ENCODE data around the gene GSTA2. TPM values are rescaled to one million over a fixed set of nuclear protein-coding genes. Genes with fewer than 3 reads are reported as not detected.
"Not testable (repeated sequence)": the region's sequence is repeated elsewhere in the genome, so short reads cannot be mapped to it uniquely, and the experiment has no call there.

The GSTA2 gene
- polyA plus RNA-seq (2012; ENCODE audit: low read depth, missing spikeins), result not detected

- not testable (repeated sequence) for FAIRE-seq; DNase-seq (ENCODE audit: insufficient read length, low spot score)
These were observed at the start of gene GSTA2 for GRCh38 chr6:52763322-52763916. Gene GSTA2 (minus strand): TSS chr6:52763475. CDS start chr6:52757947, 5,528 bp downstream.

- not testable (repeated sequence) for DNase-seq (ENCODE audit: insufficient read length, low spot score); FAIRE-seq
These were observed 46.5 kb upstream of the GSTA2 start for GRCh38 chr6:52809777-52810176.

- FAIRE-seq (no peak), DNase-seq (ENCODE audit: insufficient read length, low spot score) (no peak)
- TF ChIP-seq SPI1 (IDR thresholded peaks at IDR 0.05; ENCODE audit: low read depth, low read length) (no peak), TAF1 (IDR thresholded peaks at IDR 0.05; ENCODE audit: low read depth, low read length) (no peak)
These were observed 45.4 kb upstream of the GSTA2 start for GRCh38 chr6:52808660-52809059.

DNA sequence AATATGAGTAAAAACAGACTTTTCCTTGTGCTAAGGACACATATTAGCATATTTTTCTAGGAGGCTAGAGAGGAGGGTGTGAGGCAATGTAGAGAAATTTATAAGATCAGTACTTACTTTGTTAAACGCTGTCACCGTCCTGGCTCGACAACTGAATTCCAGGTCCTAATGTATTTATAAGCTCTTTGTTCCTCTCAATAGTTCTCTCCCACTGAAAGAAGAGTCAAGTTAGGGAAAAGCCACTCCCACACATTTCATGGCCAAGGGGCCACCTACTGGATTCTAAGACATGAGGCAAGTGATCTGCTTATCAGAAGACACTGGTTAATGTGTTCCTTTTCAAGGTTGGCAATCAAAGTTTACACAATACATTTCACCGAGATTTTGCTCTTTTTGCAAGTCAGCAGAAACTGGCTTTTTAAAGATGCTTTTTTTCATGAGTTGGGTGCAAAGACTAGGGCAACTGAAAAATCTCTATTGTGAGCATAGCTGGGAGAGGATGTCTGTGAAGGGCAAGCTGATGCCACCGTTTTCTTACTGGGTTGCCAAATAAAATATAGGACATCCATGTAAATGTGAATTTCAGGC, 40.5 kb upstream of the GSTA2 start, which contains the start of gene GSTA1:
TSS of gene GSTA1 (minus strand) at position 149 of the 588 bp plus-strand sequence. CDS start 4,549 bp downstream, outside the sequence.
- not testable (repeated sequence) for DNase-seq (ENCODE audit: insufficient read length, low spot score); FAIRE-seq

DNA sequence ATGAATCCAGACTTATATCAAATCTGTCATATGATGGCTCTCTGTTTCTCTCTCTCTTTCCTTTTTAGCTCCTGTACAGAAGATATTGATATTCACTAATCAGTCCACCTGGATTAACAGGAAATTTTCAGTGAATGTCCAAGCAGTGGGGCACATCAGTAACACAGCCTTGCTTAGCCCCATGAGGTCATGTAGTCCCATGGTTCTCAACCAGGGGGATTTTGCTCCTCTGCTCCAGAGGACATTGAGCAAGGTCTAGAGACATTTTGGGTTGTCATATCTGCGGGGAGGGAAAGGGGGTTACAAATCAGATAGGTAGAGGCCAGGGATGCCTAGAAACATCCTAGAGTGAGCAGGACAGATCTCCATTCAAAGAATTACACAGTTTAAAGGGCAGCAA, 39.5 kb upstream of the GSTA2 start:
- no peak for DNase-seq (ENCODE audit: insufficient read length, low spot score)
- FAIRE-seq, result no peak
- TF ChIP-seq TAF1 (IDR thresholded peaks at IDR 0.05; ENCODE audit: low read depth, low read length) (no peak), POLR2A (IDR thresholded peaks at IDR 0.05; ENCODE audit: low read depth, low read length) (no peak), PAX5 (IDR thresholded peaks at IDR 0.05; ENCODE audit: insufficient read depth, low read length, severe bottlenecking) (no peak)

GRCh38 chr6:52801188-52801841, 38.0 kb upstream of the GSTA2 start:
- TF ChIP-seq POLR2A (IDR thresholded peaks at IDR 0.05; ENCODE audit: low read depth, low read length) (no peak), SPI1 (IDR thresholded peaks at IDR 0.05; ENCODE audit: low read depth, low read length) (no peak), POLR2AphosphoS5 (IDR thresholded peaks at IDR 0.05; ENCODE audit: low read depth, low read length) (no peak), TAF1 (IDR thresholded peaks at IDR 0.05; ENCODE audit: low read depth, low read length) (no peak), PAX5 (IDR thresholded peaks at IDR 0.05; ENCODE audit: insufficient read depth, low read length, severe bottlenecking) (no peak), POU2F2 (IDR thresholded peaks at IDR 0.05; ENCODE audit: low read depth, low read length) (no peak)
- no peak for FAIRE-seq
- no peak for DNase-seq (ENCODE audit: insufficient read length, low spot score)

- FAIRE-seq, result not testable (repeated sequence)
These were observed 36.0 kb upstream of the GSTA2 start for GRCh38 chr6:52799272-52799671.

DNA sequence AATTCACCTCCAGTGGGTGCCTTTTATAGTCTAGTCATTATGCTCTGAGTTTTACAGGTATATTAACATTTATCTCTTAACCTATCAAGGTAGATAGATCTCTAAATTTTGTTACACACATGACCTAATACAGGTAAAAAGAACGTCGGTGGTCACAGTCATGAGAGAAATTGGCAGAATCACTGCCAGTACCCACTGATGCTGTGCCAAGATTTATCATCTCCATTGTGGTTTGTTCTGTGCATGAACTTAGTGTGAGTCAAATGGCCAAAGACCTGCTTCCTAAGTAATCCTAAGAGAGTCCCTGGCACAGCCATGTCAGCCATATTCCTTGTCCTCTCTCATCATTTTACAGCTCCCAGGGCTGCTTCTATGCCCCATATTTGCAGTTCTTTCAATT, 31.1 kb upstream of the GSTA2 start:
- FAIRE-seq; DNase-seq (ENCODE audit: insufficient read length, low spot score): not testable (repeated sequence)

More at GRCh38 chr6:52799272-52799671, 36.0 kb upstream of the GSTA2 start:
- DNase-seq (ENCODE audit: insufficient read length, low spot score), result not testable (repeated sequence)

DNA sequence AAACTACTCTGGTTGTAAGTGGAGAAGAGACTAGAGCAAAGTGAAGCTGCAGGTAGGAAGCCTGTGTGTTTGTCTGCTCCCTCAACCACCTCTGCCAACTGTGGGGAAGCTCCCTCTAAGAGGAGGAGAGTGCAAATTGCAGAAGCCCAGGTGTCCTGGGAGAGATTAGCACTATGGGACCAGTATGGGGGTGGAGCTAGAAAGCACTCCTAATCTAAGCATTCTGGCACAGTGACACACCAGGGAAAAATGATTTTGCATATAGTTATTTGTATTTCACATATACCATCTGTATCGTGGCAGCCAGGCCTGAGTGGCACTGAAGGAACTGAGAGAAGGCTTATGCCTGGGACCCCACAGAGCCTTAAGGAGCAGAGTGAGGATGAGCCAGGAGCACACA, 27.6 kb upstream of the GSTA2 start:
- FAIRE-seq (no peak), DNase-seq (ENCODE audit: insufficient read length, low spot score) (no peak)
- TF ChIP-seq PAX5 (IDR thresholded peaks at IDR 0.05; ENCODE audit: insufficient read depth, low read length, severe bottlenecking) (no peak), POLR2AphosphoS5 (IDR thresholded peaks at IDR 0.05; ENCODE audit: low read depth, low read length) (no peak), POU2F2 (IDR thresholded peaks at IDR 0.05; ENCODE audit: low read depth, low read length) (no peak), SPI1 (IDR thresholded peaks at IDR 0.05; ENCODE audit: low read depth, low read length) (no peak), POLR2A (IDR thresholded peaks at IDR 0.05; ENCODE audit: low read depth, low read length) (no peak), TAF1 (IDR thresholded peaks at IDR 0.05; ENCODE audit: low read depth, low read length) (no peak)

DNA sequence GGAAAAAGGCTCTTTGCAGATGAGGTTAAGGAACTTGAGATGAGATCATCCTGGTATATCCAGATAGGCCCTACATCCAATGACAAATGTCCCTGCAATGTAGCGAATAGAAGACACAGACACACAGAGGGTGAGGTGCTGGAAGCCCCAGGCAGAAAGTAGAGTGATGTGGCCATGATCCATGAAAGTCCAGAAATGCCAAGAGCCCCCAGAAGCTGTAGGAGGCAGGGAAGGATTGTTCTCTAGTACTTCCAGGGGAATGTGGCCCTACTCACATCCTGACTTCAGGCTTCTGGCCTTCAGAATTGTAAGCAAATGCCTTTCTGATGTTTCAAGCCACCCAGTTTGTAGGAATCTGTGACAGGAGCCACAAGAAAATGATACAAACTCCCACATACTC, 26.4 kb upstream of the GSTA2 start:
- not testable (repeated sequence) for FAIRE-seq; DNase-seq (ENCODE audit: insufficient read length, low spot score)

DNA sequence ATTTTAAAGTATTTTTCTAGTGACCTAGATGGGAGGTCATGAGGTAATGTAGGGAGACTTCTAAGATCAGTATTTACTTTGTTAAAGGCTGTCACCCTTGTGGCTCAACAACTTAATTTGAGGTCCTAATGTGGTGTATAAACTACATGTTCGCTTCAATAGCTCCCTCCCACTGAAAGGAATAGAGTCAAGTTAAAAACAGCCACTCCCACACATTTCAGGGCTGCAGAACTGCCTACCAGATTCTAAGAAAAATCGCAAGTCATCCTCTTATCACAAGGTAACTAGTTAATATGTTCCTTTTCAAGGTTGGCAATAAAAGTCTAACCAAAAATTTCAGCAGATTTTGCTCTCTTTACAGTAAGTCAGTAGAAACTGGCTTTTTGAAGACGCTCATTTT, 25.2 kb upstream of the GSTA2 start:
- DNase-seq (ENCODE audit: insufficient read length, low spot score), result no peak
- no peak for FAIRE-seq
- TF ChIP-seq SPI1 (IDR thresholded peaks at IDR 0.05; ENCODE audit: low read depth, low read length) (no peak), POU2F2 (IDR thresholded peaks at IDR 0.05; ENCODE audit: low read depth, low read length) (no peak), PAX5 (IDR thresholded peaks at IDR 0.05; ENCODE audit: insufficient read depth, low read length, severe bottlenecking) (no peak), POLR2AphosphoS5 (IDR thresholded peaks at IDR 0.05; ENCODE audit: low read depth, low read length) (no peak)

GRCh38 chr6:52787917-52788316, 24.6 kb upstream of the GSTA2 start:
- DNase-seq (ENCODE audit: insufficient read length, low spot score) (no peak), FAIRE-seq (no peak)
- no peak for TF ChIP-seq POU2F2 (IDR thresholded peaks at IDR 0.05; ENCODE audit: low read depth, low read length)
- TF ChIP-seq SPI1 (IDR thresholded peaks at IDR 0.05; ENCODE audit: low read depth, low read length), result no peak
- no peak for TF ChIP-seq TAF1 (IDR thresholded peaks at IDR 0.05; ENCODE audit: low read depth, low read length)
- no peak for TF ChIP-seq PAX5 (IDR thresholded peaks at IDR 0.05; ENCODE audit: insufficient read depth, low read length, severe bottlenecking)
- TF ChIP-seq POLR2AphosphoS5 (IDR thresholded peaks at IDR 0.05; ENCODE audit: low read depth, low read length), result no peak
- no peak for TF ChIP-seq POLR2A (IDR thresholded peaks at IDR 0.05; ENCODE audit: low read depth, low read length)

Data from GM12891 (cell line).